Heart left ventricle (tissue), 16 donors: Measurements from ENCODE around the gene FAM3A. TPM values are rescaled to one million over a fixed set of nuclear protein-coding genes. Genes with fewer than 3 reads are reported as not detected.

Experiments
- ATAC-seq, 4 donors: fragments of 200-7000 bp; cut with Tn5 transposase; one replicate each; pipeline ENCODE4 v1.9.1; 2020 to 2022; ENCODE audit warnings: moderate library complexity in 4 of 4, mild to moderate bottlenecking in 3 of 4, moderate number of reproducible peaks in 1 of 4
- DNase-seq, 5 donors: peaks; one replicate each; pipeline ENCODE4 v3.0.0-alpha.2; 2020
- H3K27ac ChIP-seq, 12 donors: fragments of 200-600 bp; sonication (generic) in 4 of 12; one replicate each; pipeline versions ENCODE4 v1.5.0 to v1.8.0; 2016 to 2022; ENCODE audit warnings: mild to moderate bottlenecking in 2 of 12
- H3K27me3 ChIP-seq, 9 donors: fragments of 200-600 bp; sonication (generic) in 2 of 9; one replicate each; pipeline versions ENCODE4 v1.5.1 to v1.8.0; 2016 to 2022; ENCODE audit warnings: mild to moderate bottlenecking in 3 of 9
- H3K36me3 ChIP-seq, 9 donors: fragments of 200-600 bp; sonication (generic) in 2 of 9; one replicate each; pipeline versions ENCODE4 v1.5.0 to v1.8.0; 2018 to 2022; ENCODE audit warnings: mild to moderate bottlenecking in 2 of 9
- H3K4me1 ChIP-seq, 12 donors: fragments of 200-600 bp; sonication (generic) in 4 of 12; one replicate each; pipeline versions ENCODE4 v1.5.0 to v1.8.0; 2016 to 2022; ENCODE audit warnings: mild to moderate bottlenecking in 3 of 12
- H3K4me3 ChIP-seq, 12 donors: fragments of 200-600 bp; sonication (generic) in 4 of 12; one replicate each; pipeline versions ENCODE4 v1.5.0 to v1.8.0; 2017 to 2022; ENCODE audit warnings: mild to moderate bottlenecking in 9 of 12, moderate library complexity in 4 of 12
- H3K9me3 ChIP-seq, 12 donors: fragments of 200-600 bp; sonication (generic) in 4 of 12; one replicate each; pipeline versions ENCODE4 v1.5.0 to v1.8.0; 2016 to 2022; ENCODE audit warnings: mild to moderate bottlenecking in 1 of 12
- CTCF ChIP-seq, 12 donors: fragments of 200-600 bp; sonication (generic) in 4 of 12; IDR thresholded peaks; one replicate each; pipeline versions ENCODE4 v1.5.0 to v1.8.0; 2018 to 2022; ENCODE audit warnings: antibody characterized with exemption in 12 of 12, mild to moderate bottlenecking in 5 of 12
- POLR2A ChIP-seq, 2 donors: fragments of 450-650 bp; IDR thresholded peaks; one replicate each; pipeline ENCODE4 v1.6.1; 2017; ENCODE audit warnings: antibody characterized with exemption in 2 of 2, mild to moderate bottlenecking in 2 of 2, moderate library complexity in 2 of 2
- WGBS, 4 donors: extraction: QIAGEN DNeasy Blood & Tissue Kit in 2 of 4; methylation state at CpG; one replicate each; pipeline versions ENCODE4 v1.1.5 to v1.1.7; 2013 to 2018; 5-methylcytosine and 5-hydroxymethylcytosine counted together
- intact Hi-C, 10 donors: fragments of 100-400 bp; cut with DNase I; formaldehyde crosslinking; loops; one replicate each; pipeline versions ENCODE4 v1.11.1 to v1.14.2; 2022
- polyA plus RNA-seq, 2 donors: library from polyadenylated mRNA; stranded (reverse); fragments of 200-250 nt; gene quantifications; one replicate each; pipeline ENCODE4 v1.2.3, GENCODE V29; 2013
- total RNA-seq, 9 donors: library from RNA; depleted of rRNA in 2 of 9; stranded (reverse); fragments of >200 nt in 2 of 9; fragmentation: NEBNext Ultra II Directional in 3 of 9; extraction: Animal tissue kit (Norgen Biotek cat#: 25700) in 3 of 9; gene quantifications; one replicate each; pipeline versions ENCODE4 v1.1.0 to v1.2.4, GENCODE V29; 2016 to 2023
- donor health status: ischemic (EF 13 %, LVEDD 7.1; RV severe dilation, severe dysfunction).
- donor health status: healthy with polysubstance abuse.
- donor health status: DM: no; HTN: yes; CAD: no.
- donor health status: DM: no; HTN: no; CAD: no.
- donor health status: ischemic (EF 25% LVEDD 6.9; RV normal size, moderate dysfunction).
- donor health status: ischemic (EF 25% LVEDD 5.7; RV mildly dilated, moderate dysfunction).
- donor health status: healthy.
- donor health status: DM: yes; HTN: yes; CAD: no.
- donor health status: ischemic (EF 35%, LVEDD 5.7; RV mildly dilated, moderate dysfunction).
- donor health status: nonischemic (EF 11% LVEDD 7.7; RV severe dilation, severe dysfunction).
- donor health status: DM: yes; HTN: yes; CAD: no.
- donor health status: PGD.
- donor health status: ischemic (EF 29% LVEDD 5.4; RV normal size, mild dysfunction).
- donor health status: nonischemic (EF 23%, LVEDD 6.1; RV moderate dilation, normal function).

FAM3A gene
- total and polyA plus RNA-seq, 11 donors: 36.2 to 82.6 (median 51.5) TPM

GRCh38 chrX:154467556-154467955 lies 48.5 kb downstream of the FAM3A start:
- WGBS, 4 donors: 92 to 100% (median 97%) methylated on average over 5 to 21 of the region's 21 CpGs
- no peak overlapping the region for H3K27ac ChIP-seq
- no peak overlapping the region for H3K4me3 ChIP-seq
- no peaks in the 10 kb centered on the region for H3K4me1 ChIP-seq
- no peak for TF ChIP-seq POLR2A (IDR thresholded peaks at IDR 0.05)
- no peak for TF ChIP-seq CTCF (IDR thresholded peaks at IDR 0.05)
- peaks cover 0 to 68% (median 4%) of the 10 kb centered on the region in 9 donors for H3K36me3 ChIP-seq
- no peaks in the 10 kb centered on the region for H3K27me3 ChIP-seq
- no peak for ATAC-seq
- intact Hi-C loops: no loop called here
- peak in 1 of 5 donors; percentile 33 for DNase-seq
- no peaks in the 10 kb centered on the region for H3K9me3 ChIP-seq

- intact Hi-C loops: no loop called here
- TF ChIP-seq POLR2A (IDR thresholded peaks at IDR 0.05) (no peak), CTCF (IDR thresholded peaks at IDR 0.05) (no peak)
- H3K36me3 ChIP-seq: peaks cover 0 to 68% (median 4%) of the 10 kb centered on the region in 9 donors
- 78 to 96% (median 93%) methylated on average over 6 to 15 of the region's 15 CpGs for WGBS, 4 donors
- H3K4me1 ChIP-seq: no peaks in the 10 kb centered on the region
- no peaks in the 10 kb centered on the region for H3K9me3 ChIP-seq
- H3K27ac ChIP-seq: no peak overlapping the region
- DNase-seq: no peak
- H3K27me3 ChIP-seq: no peaks in the 10 kb centered on the region
- no peak for ATAC-seq
- H3K4me3 ChIP-seq: no peak overlapping the region
Observed at GRCh38 chrX:154466907-154467306, 49.1 kb downstream of the FAM3A start.

GRCh38 chrX:154466036-154466435 lies 50.0 kb downstream of the FAM3A start:
- H3K9me3 ChIP-seq: no peaks in the 10 kb centered on the region
- no peak overlapping the region for H3K4me3 ChIP-seq
- H3K27ac ChIP-seq: no peak overlapping the region
- ATAC-seq (no peak), DNase-seq (no peak)
- no peaks in the 10 kb centered on the region for H3K4me1 ChIP-seq
- peaks cover 0 to 59% (median 4%) of the 10 kb centered on the region in 9 donors for H3K36me3 ChIP-seq
- no peak for TF ChIP-seq CTCF (IDR thresholded peaks at IDR 0.05)
- 92 to 93% (median 93%) methylated on average over 27 to 32 of the region's 32 CpGs for WGBS, 4 donors
- intact Hi-C loops: no loop called here
- H3K27me3 ChIP-seq: no peaks in the 10 kb centered on the region

- H3K36me3 ChIP-seq: peaks cover 0 to 55% (median 4%) of the 10 kb centered on the region in 9 donors
- no peak for TF ChIP-seq CTCF (IDR thresholded peaks at IDR 0.05)
- no peak for TF ChIP-seq POLR2A (IDR thresholded peaks at IDR 0.05)
- 79 to 95% (median 89%) methylated on average over 10 to 14 of the region's 14 CpGs for WGBS, 4 donors
- intact Hi-C loops: no loop called here
- DNase-seq (peak in 1 of 5 donors; percentile 26), ATAC-seq (no peak)
- H3K27ac ChIP-seq: no peak overlapping the region
- no peaks in the 10 kb centered on the region for H3K27me3 ChIP-seq
- H3K4me1 ChIP-seq: no peaks in the 10 kb centered on the region
- H3K4me3 ChIP-seq: no peak overlapping the region
- no peaks in the 10 kb centered on the region for H3K9me3 ChIP-seq
Observed at GRCh38 chrX:154465601-154466000, 50.4 kb downstream of the FAM3A start.
